ENCODE results near the gene ALB. TPM values are rescaled to one million over a fixed set of nuclear protein-coding genes. Genes with fewer than 3 reads are reported as not detected.
A peak's percentile ranks its signal among the peaks of the same experiment; 100 is the strongest.

The ALB gene
- total RNA-seq, 2 donors from 2014 or later: not detected

DNA sequence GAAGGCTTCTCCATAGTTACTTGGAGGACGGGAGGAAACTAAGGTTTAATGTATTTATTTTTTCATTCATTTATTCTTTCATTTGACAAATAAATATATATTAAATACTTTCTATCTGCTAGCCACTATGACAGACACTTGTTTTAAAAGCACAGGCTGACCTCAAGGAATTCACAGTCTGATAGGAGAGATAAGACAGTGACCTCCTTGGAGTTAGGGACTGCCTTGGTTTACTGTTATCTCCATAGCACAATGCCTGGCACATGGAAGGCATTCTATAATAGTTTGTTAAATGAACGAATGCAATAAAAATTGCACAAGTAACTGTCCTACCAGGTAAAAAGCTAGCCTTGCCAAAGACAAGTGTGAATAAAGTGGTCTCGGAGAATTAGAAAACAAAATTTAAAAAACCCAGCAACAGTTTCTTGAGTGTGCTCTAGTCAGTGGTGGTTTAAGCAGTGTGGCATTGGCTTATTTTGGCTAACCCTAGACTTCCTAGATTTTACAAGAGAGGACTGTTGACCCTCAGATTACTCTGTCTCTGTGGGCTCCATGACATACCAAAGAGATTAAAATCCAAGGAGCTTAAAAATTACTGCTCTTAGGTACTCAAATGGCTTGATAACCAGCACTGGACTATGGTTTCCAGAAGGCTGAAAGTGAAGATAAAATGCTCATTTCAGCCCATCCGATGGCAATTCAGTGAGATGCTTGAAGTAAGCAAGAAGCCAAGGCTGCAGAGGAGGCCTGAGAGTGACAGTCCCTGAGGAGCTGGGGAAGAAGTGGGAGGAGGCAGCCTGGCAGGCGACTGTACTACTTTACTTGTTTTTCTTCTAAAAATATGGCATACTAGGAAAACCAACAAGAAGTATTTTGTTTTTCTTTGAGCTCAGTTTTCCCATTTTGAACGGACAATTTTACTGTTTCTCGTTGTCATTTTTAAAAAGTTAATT, 41.6 kb downstream of the ALB start:
- H3K4me1 Mint-ChIP-seq: no peaks in the 10 kb centered on the region
- H3K36me3 Mint-ChIP-seq (ENCODE audit: low read depth): no peaks in the 10 kb centered on the region
- H3K27me3 Mint-ChIP-seq: peaks cover 16% of the 10 kb centered on the region
- H3K27ac Mint-ChIP-seq: no peak overlapping the region
- H3K4me3 Mint-ChIP-seq: no peak overlapping the region
- ATAC-seq (replicated peaks): no peak
- no peaks in the 10 kb centered on the region for H3K9me3 Mint-ChIP-seq

DNA sequence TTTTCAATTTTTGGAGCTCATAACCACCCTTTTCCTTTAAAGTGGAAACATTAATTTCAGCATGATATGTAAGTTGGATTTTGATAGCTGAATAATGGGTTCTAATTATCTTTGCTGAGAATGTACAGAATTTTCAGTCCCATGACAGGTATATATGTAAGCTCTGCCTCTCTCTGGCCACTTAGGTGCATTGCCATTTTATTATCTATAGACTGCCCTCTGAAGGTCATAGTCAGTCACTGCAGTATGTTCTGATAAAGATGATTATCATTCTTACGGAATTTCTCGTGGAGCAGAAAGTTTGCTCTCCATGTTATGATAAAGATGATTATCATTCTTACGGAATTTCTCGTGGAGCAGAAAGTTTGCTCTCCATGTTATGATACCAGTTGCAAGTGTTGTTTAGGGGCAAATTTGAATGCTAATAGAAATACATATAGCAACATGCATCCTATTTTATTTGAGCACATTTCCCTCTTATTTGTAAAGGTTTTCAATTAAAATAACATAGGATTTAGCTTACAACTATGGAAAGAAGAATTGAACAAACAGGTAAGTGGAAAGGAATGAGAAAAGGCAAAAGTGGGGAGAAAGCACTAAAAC, 42.4 kb downstream of the ALB start:
- no peaks in the 10 kb centered on the region for H3K36me3 Mint-ChIP-seq (ENCODE audit: low read depth)
- H3K4me1 Mint-ChIP-seq: no peaks in the 10 kb centered on the region
- H3K9me3 Mint-ChIP-seq: no peaks in the 10 kb centered on the region
- H3K27me3 Mint-ChIP-seq: peaks cover 12% of the 10 kb centered on the region
- ATAC-seq (replicated peaks): peak; percentile 40
- no peak overlapping the region for H3K4me3 Mint-ChIP-seq
- no peak overlapping the region for H3K27ac Mint-ChIP-seq

DNA sequence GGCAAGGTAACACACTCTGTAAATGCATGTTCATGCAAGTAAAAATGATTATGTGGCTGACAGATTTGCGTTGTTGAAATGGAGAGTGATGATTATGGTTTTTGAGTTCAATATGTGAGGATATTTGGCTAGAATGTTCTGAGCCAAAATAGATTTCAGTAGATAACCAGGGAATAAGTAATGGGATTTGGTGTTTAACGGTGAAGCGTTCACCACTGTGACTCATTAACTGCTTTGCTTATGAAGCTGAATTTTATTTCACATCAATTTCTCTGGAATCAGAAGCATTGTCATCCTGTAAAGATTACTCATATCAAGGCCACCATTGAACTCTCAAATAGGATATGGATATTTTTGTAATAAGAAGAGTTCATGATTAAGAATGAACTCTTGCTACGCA, 43.6 kb downstream of the ALB start:
- H3K27me3 Mint-ChIP-seq: peaks cover 12% of the 10 kb centered on the region
- ATAC-seq (replicated peaks): no peak
- no peaks in the 10 kb centered on the region for H3K9me3 Mint-ChIP-seq
- H3K4me1 Mint-ChIP-seq: no peaks in the 10 kb centered on the region
- H3K27ac Mint-ChIP-seq: no peak overlapping the region
- H3K36me3 Mint-ChIP-seq (ENCODE audit: low read depth): no peaks in the 10 kb centered on the region
- H3K4me3 Mint-ChIP-seq: no peak overlapping the region

DNA sequence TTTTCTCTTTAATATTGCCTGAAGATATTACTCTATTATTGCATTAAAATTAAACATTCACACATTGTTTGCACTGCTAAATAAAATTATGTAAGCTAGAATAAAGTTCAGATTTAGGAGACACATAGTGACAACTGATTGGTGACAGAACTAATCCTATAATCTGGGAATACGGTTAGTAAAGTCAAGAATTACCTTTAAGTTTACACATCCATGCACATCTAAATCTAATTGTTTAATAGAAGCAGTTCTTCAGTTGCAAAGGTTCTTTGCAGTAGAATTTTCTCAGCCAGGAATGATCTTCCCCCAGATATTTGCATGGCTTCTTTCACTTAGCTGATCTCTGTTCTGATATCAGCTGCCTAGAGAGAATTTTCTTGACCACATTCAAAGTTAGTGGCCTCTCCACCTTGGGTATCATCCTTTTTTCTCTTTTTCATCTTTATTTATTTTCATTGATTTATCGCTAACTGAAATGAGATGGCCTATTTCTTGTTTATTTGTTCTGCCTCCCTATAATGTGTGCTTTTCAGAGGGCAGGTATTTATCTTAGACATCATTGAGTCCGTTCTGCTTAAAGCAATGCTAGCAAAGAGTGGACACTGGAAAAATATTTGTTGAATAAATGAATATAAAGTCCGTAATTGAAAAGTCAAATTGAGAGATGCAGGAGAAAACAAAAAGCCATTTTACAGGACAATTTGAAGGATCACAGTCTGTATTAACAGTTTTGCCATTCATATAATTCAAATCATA, 44.5 kb downstream of the ALB start:
- H3K27me3 Mint-ChIP-seq: peaks cover 12% of the 10 kb centered on the region
- no peaks in the 10 kb centered on the region for H3K36me3 Mint-ChIP-seq (ENCODE audit: low read depth)
- no peak overlapping the region for H3K27ac Mint-ChIP-seq
- no peak for ATAC-seq (replicated peaks)
- no peaks in the 10 kb centered on the region for H3K4me1 Mint-ChIP-seq
- H3K9me3 Mint-ChIP-seq: no peaks in the 10 kb centered on the region
- no peak overlapping the region for H3K4me3 Mint-ChIP-seq

DNA sequence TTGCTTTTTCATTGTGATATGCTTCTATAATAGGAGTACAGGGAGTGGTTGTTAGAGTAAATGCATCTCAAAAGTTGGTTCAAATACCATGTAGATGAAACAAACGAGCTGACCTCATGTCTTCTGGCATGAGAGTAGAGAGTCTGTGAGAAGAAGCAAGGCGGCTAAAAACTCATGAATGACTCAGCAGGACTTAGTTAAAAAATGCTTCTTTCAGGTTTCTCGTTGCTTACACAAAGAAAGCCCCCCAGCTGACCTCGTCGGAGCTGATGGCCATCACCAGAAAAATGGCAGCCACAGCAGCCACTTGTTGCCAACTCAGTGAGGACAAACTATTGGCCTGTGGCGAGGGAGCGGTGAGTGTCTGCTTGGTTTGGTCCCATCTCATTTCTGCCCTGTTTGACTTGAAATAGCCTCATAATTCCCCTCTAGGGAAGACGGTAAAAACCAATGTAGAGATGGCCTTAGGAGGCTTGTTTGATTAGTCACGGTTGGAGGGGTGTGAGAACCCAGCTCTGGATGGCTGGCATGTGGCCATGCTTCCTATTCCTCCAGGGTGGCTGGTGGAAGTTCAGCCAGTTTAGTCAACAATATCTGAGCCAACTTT, 46.4 kb downstream of the ALB start:
- ATAC-seq (replicated peaks): no peak
- H3K36me3 Mint-ChIP-seq (ENCODE audit: low read depth): no peaks in the 10 kb centered on the region
- H3K4me3 Mint-ChIP-seq: no peak overlapping the region
- H3K27ac Mint-ChIP-seq: no peak overlapping the region
- peaks cover 12% of the 10 kb centered on the region for H3K27me3 Mint-ChIP-seq
- no peaks in the 10 kb centered on the region for H3K4me1 Mint-ChIP-seq
- no peaks in the 10 kb centered on the region for H3K9me3 Mint-ChIP-seq

DNA sequence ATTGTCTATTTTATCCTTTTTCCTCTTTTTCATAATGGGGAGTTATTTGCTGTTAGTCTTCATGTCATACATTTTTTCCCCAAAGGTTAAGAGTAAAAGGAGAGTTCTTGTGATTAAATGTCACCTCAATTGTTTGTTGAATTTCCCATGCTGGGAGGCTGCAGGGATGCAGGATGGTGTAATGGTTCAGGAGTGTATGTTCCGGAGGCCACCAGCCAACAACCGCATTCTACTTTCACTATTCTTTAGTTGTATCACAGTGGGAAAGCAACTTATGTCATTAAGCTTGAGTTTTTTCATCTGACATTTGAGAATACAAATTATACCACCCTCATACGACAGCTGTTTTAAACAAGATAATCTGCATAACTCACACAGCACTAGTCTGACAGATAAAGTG, 47.3 kb downstream of the ALB start:
- H3K36me3 Mint-ChIP-seq (ENCODE audit: low read depth): no peaks in the 10 kb centered on the region
- H3K4me3 Mint-ChIP-seq: no peak overlapping the region

DNA sequence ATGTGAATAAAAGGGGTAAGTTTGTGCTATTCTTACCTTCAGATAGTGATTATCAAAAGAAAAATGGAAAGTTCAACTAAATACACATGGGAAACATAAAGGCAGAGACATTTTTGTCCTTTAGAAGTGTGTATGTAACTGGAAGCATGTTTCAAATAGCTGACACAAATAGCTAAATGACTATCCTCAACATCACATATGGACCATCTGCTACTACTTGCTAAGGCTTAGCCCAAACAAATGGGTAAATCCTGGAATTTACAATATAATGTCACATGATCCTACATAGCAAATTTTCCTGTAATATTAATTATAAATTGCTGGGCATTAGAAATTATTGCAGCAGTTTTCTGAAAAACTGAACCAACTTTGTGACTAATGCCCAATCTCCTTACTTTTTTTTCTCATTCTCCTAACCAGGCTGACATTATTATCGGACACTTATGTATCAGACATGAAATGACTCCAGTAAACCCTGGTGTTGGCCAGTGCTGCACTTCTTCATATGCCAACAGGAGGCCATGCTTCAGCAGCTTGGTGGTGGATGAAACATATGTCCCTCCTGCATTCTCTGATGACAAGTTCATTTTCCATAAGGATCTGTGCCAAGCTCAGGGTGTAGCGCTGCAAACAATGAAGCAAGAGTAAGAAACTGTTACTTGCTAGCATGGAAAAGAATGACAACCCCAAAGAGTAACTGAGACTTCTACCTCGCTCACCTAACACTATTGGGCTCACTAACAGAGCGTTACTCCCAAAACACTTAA, 48.1 kb downstream of the ALB start:
- Mint-ChIP-seq H3K4me3 (no peak overlapping the region), H3K36me3 (ENCODE audit: low read depth) (no peaks in the 10 kb centered on the region), H3K9me3 (no peaks in the 10 kb centered on the region), H3K4me1 (no peaks in the 10 kb centered on the region), H3K27ac (no peak overlapping the region), H3K27me3 (peaks cover 13% of the 10 kb centered on the region)
- ATAC-seq (replicated peaks): no peak

More for the DNA sequence above, 47.3 kb downstream of the ALB start:
- no peaks in the 10 kb centered on the region for H3K4me1 Mint-ChIP-seq
- no peak overlapping the region for H3K27ac Mint-ChIP-seq
- peaks cover 15% of the 10 kb centered on the region for H3K27me3 Mint-ChIP-seq
- no peaks in the 10 kb centered on the region for H3K9me3 Mint-ChIP-seq
- ATAC-seq (replicated peaks): no peak

DNA sequence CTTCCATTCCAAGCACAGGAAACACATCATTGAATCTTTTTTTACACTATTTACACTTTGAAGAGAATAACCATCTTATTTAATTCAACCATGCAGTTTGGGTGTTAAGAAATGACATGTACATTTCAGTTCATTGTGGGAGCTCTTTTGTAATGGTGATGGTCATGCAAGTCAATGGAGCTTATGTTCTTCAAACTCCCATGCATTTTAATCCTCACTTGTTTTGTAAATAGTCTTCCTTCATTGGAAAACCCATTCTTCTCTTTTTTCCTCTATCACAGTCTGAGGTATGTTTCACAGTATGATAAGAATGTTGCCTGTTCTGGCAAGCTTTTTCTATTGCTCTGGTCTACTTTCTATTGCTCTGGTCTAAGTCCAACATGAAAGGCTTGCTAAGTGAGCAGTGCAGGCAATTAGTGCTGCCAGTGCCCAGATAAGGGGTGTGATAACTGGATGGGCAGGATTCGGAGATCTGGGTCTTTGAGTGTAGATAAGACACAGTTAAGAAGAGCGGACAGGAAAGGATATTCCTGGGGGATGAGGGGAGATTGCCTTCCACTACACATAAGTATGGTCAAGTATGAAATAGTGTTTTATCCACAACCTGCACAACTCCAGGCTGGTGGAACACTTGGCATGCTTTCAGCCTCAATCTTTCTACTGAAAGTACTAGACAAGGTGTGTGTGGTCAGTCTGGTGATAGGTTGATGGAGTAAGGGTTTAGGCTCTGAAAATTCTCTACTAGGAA, 49.0 kb downstream of the ALB start:
- ATAC-seq (replicated peaks): no peak
- H3K4me1 Mint-ChIP-seq: no peaks in the 10 kb centered on the region
- H3K27ac Mint-ChIP-seq: no peak overlapping the region
- H3K9me3 Mint-ChIP-seq: peaks cover 4% of the 10 kb centered on the region
- no peak overlapping the region for H3K4me3 Mint-ChIP-seq
- H3K27me3 Mint-ChIP-seq: peaks cover 12% of the 10 kb centered on the region
- H3K36me3 Mint-ChIP-seq (ENCODE audit: low read depth): no peaks in the 10 kb centered on the region

DNA sequence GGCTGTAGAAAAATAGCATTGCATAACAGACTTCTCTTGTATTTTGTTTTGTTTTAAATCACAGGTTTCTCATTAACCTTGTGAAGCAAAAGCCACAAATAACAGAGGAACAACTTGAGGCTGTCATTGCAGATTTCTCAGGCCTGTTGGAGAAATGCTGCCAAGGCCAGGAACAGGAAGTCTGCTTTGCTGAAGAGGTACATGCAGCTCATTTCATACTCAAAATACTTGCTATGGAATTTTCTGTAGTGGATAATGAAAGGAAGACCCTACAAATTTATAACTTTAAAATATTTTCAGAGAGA, 49.6 kb downstream of the ALB start:
- H3K4me1 Mint-ChIP-seq: no peaks in the 10 kb centered on the region
- no peak overlapping the region for H3K4me3 Mint-ChIP-seq
- H3K36me3 Mint-ChIP-seq (ENCODE audit: low read depth): no peaks in the 10 kb centered on the region
- peaks cover 4% of the 10 kb centered on the region for H3K9me3 Mint-ChIP-seq
- no peak overlapping the region for H3K27ac Mint-ChIP-seq
- peaks cover 14% of the 10 kb centered on the region for H3K27me3 Mint-ChIP-seq
- no peak for ATAC-seq (replicated peaks)

DNA sequence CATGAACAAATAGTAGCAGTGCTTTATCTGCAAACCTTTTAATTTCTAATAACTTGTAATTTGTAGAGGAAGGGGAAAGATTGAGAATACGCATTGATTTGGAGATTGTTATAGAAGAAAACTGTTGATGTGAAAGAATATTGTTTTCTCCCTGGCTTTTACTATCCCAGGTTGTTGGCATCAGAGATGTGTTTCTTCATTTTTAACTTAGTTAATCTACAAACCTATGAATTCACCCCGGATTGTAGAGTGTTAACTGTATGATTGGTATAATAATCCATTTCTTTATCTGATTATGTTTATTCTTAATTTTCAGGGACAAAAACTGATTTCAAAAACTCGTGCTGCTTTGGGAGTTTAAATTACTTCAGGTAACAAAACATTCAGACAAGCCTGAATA, 50.8 kb downstream of the ALB start:
- peaks cover 4% of the 10 kb centered on the region for H3K9me3 Mint-ChIP-seq
- no peak overlapping the region for H3K27ac Mint-ChIP-seq
- peaks cover 12% of the 10 kb centered on the region for H3K27me3 Mint-ChIP-seq
- H3K4me3 Mint-ChIP-seq: no peak overlapping the region
- no peaks in the 10 kb centered on the region for H3K36me3 Mint-ChIP-seq (ENCODE audit: low read depth)
- no peaks in the 10 kb centered on the region for H3K4me1 Mint-ChIP-seq
- no peak for ATAC-seq (replicated peaks)

DNA sequence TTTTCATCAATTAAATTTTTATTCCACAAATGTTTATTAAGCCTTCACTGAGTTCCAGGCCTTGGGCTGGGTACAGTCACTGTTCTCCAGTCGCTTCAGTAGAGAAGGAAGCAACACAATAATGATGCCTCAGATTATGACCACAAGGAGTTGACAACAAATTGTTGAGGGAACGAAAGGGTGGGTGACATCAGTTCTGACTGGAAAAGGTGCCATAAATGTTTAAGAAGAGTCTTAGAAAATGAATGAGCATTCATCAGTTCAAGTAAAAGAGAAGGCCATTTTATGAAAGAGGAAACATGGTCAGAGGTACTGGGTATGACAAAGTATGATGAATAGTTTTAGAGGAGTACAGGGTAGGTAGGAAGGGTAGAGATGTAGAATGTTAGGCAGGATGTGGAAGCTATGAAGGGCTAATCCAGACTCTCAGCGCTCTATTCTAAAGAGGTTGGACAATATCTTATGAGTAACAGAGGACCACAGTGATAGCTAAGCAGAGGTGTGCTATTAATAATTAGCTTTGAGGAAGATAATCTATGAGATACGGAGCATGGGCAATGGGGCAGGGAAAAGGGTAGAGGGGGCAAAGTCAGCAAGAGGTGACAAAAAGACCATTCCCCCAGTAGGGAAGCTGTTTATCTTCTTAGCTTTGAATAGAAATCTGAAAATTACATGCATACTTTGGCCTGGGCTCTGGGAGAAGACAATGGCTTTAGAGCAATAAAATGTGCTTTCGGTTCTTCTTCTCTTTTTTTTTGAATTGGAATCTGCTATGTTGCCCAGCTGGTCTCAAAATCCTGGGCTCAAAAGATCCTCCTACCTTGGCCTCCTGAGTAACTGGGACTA, 52.3 kb downstream of the ALB start:
- Mint-ChIP-seq H3K4me3 (no peak overlapping the region), H3K27ac (no peak overlapping the region), H3K36me3 (ENCODE audit: low read depth) (no peaks in the 10 kb centered on the region), H3K9me3 (peaks cover 4% of the 10 kb centered on the region), H3K4me1 (no peaks in the 10 kb centered on the region), H3K27me3 (peaks cover 12% of the 10 kb centered on the region)
- ATAC-seq (replicated peaks): no peak

DNA sequence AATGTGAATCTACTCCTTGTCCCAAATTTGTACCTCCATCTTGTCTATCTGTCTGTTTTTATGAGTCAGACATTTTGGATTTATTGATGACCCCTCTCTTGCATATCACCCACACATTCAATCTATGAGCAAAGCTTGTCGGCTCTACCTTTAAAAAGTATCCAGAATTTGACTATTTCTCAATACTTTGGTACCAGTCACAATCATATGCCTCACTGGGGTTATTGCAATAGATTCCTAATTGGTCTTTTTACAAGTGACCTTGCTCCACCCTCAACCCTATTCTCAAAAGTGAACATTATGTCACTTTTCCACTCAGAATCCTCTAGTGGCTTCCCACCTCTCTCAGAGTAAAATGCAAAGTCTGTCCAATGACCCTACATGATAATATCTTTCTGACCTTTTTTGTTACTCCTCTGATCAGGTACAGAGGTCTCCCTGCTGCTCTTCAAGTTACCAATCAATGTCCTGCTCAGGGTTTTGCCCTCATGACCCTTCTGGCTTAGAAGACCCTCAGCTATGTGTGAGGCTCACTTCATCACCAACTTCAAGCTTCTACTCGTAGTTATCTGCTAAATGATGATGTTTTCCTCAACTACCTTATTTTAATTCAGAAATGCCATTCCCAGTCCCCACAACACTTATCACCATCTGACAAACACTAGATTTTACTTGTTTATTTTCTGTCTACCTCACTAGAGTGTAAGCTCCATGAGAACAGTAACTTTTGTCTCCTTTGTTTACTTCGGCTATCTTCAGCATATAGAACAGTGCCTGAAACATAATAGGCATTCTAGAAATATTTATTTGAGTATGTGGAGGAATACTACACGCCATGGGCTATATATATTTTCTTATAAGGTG, 54.3 kb downstream of the ALB start:
- no peak overlapping the region for H3K4me3 Mint-ChIP-seq
- peaks cover 12% of the 10 kb centered on the region for H3K27me3 Mint-ChIP-seq
- ATAC-seq (replicated peaks): no peak
- no peaks in the 10 kb centered on the region for H3K4me1 Mint-ChIP-seq
- no peaks in the 10 kb centered on the region for H3K36me3 Mint-ChIP-seq (ENCODE audit: low read depth)
- peaks cover 4% of the 10 kb centered on the region for H3K9me3 Mint-ChIP-seq
- no peak overlapping the region for H3K27ac Mint-ChIP-seq

Data from activated T-helper 17 cell treated with anti-CD3 and anti-CD28 coated beads, Interleukin-2, amount 50 U/mL, for 72 hours (primary cell).